CD4-positive, alpha-beta T cell (primary cell): Measurements from ENCODE around the gene SARNP. TPM values are rescaled to one million over a fixed set of nuclear protein-coding genes. Genes with fewer than 3 reads are reported as not detected.

Experiments used
- ATAC-seq: fragments of 200-7000 bp; cut with Tn5 transposase; one replicate; pipeline ENCODE4 v1.10.0; 2022; ENCODE audit warnings: mild to moderate bottlenecking; ENCODE audit not compliant: poor library complexity
- CTCF ChIA-PET: fragments of 350-600 bp; sonication (Branson Sonifier 250); formaldehyde crosslinking; loops from one replicate; lab custom pipeline; 2021; ENCODE audit warnings: antibody characterized with exemption, inconsistent platforms; lab: Charles Lee
- POLR2A ChIA-PET: fragments of 350-600 bp; sonication (Branson Sonifier 250); formaldehyde crosslinking; loops from one replicate; lab custom pipeline; 2021; ENCODE audit warnings: antibody characterized with exemption, inconsistent platforms; lab: Charles Lee
- DNase-seq, 14 experiments: peaks; one replicate each; pipeline ENCODE4 v3.0.0-alpha.2; 2013 to 2020; ENCODE audit warnings: mixed read lengths in 2 of 14
- H3K27ac ChIP-seq, 2 donors: one replicate each; pipeline versions ENCODE4 v1.5.1 to v1.7.0; 2013; ENCODE audit warnings: low read length in 2 of 2, low read depth in 1 of 2, mild to moderate bottlenecking in 1 of 2
- H3K27me3 ChIP-seq, 2 experiments: 1 replicate in 1 of 2; 2 replicates in 1 of 2; pipeline versions ENCODE4 v1.6.1 to v1.7.0; 2013; ENCODE audit warnings: low read length in 2 of 2, control low read depth in 1 of 2, mild to moderate bottlenecking in 1 of 2, moderate library complexity in 1 of 2; ENCODE audit not compliant: insufficient read depth in 2 of 2, control insufficient read depth in 1 of 2
- H3K36me3 ChIP-seq: one replicate; pipeline ENCODE4 v1.6.1; 2013; ENCODE audit warnings: low read length, control low read depth; ENCODE audit not compliant: insufficient read depth
- H3K4me1 ChIP-seq: one replicate; pipeline ENCODE4 v1.6.1; 2013; ENCODE audit warnings: low read length, control low read depth; ENCODE audit not compliant: insufficient read depth
- H3K4me3 ChIP-seq: one replicate; pipeline ENCODE4 v1.5.1; 2013; ENCODE audit warnings: mild to moderate bottlenecking, low read length, moderate library complexity
- H3K9me3 ChIP-seq, 2 experiments: 1 replicate in 1 of 2; 2 replicates in 1 of 2; pipeline versions ENCODE4 v1.6.1 to v1.7.0; 2013; ENCODE audit warnings: low read length in 2 of 2, mild to moderate bottlenecking in 2 of 2, control low read depth in 1 of 2, moderate library complexity in 1 of 2; ENCODE audit not compliant: control insufficient read depth in 1 of 2, insufficient read depth in 1 of 2
- H3K27ac Mint-ChIP-seq: one replicate; pipeline ENCODE4 v1.8.0; 2020; ENCODE audit warnings: mixed read lengths
- H3K27me3 Mint-ChIP-seq: one replicate; pipeline ENCODE4 v1.8.0; 2021; ENCODE audit warnings: mixed read lengths
- H3K36me3 Mint-ChIP-seq: one replicate; pipeline ENCODE4 v1.8.0; 2021; ENCODE audit warnings: low read depth, mixed read lengths
- H3K4me1 Mint-ChIP-seq: one replicate; pipeline ENCODE4 v1.8.0; 2021; ENCODE audit warnings: low read depth, mixed read lengths
- H3K4me3 Mint-ChIP-seq: one replicate; pipeline ENCODE4 v1.8.0; 2020; ENCODE audit warnings: mild to moderate bottlenecking, mixed read lengths
- H3K9me3 Mint-ChIP-seq: one replicate; pipeline ENCODE4 v1.8.0; 2020; ENCODE audit warnings: mixed read lengths
- intact Hi-C, 2 experiments: fragments of 100-400 bp; cut with DNase I in 1 of 2; cut with micrococcal nuclease in 1 of 2; formaldehyde crosslinking; loops; one replicate each; pipeline versions ENCODE4 v1.15.1 to v1.9.0; 2023 to 2025; cut with DNase I, micrococcal nuclease
- total RNA-seq, 174 experiments: library from RNA in 2 of 174; stranded (reverse) in 2 of 174; gene quantifications; one replicate each; pipeline ENCODE4 v1.2.3 and lab custom pipeline; 2021 to 2026
- TF ChIP-seq, protein P1 (sequence below): fragments of 200-600 bp; IDR thresholded peaks from one replicate; pipeline ENCODE4 v1.8.0; 2022; ENCODE audit warnings: antibody characterized with exemption, mild to moderate bottlenecking

The SARNP gene
- total RNA-seq, 2 experiments from 2014 or later, result 38.2 to 38.6 TPM

DNA sequence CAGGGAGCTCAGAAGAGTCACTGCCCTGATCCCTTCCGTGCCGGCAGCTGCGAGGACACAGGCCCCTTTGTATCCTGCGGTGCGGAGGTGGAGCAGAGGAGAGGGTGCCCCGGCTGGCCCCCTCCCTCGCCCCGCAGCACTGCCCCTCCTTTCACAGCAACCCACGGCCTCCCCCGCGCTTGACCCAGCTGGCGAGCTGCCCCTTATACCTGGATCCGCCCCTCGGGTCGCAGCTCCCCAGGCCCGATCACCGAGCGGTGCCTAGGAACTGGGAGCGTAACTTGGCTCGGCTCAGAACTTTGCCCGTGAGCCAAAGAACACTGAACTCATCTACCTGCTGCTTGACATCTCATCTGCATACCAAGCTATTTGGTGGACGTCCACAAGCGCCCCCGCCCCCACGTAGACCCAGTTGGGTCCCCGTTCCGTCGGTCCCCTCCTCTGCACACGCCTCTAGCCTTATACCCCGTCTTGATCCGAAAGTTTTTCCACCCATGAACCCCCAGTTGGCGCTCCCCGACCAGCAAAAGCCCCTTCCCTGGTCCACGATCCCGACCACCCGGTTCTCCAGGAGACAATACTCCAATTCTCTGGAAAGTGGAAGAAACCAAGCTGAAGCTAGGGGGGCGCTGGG, 12.6 kb upstream of the SARNP start:
- CTCF ChIA-PET, result interaction anchor here (0.9 to 2.5 kb wide), 8 partner anchors 10 to 184 kb away, joined by 4 to 13 read pairs (median 6); partner anchors contain the start of genes PYM1 and SARNP
- intact Hi-C loops, result loop anchor here (1.0 to 10.0 kb wide), 7 partner anchors 13 to 895 kb away; partner anchors contain the start of genes PA2G4 (in 2 of the 2), NACA (in 1 of the 2), PYM1 (in 1 of the 2) and RPS26 (in 1 of the 2)
- Mint-ChIP-seq H3K4me1 (peaks cover 61% of the 10 kb centered on the region), H3K36me3 (peaks cover 26% of the 10 kb centered on the region), H3K9me3 (no peaks in the 10 kb centered on the region), H3K27me3 (no peaks in the 10 kb centered on the region), H3K27ac (peak overlapping the region; percentile 88), H3K4me3 (peak overlapping the region; percentile 100)
- ATAC-seq (peak; percentile 23), DNase-seq (peak in 11 of 14 experiments; percentile 4 to 54 (median 21))
- Histone ChIP-seq H3K4me3 (peak overlapping the region; percentile 98), H3K4me1 (peaks cover 58% of the 10 kb centered on the region), H3K36me3 (peaks cover 2% of the 10 kb centered on the region), H3K27me3 (no peaks in the 10 kb centered on the region), H3K9me3 (no peaks in the 10 kb centered on the region), H3K27ac (peak overlapping the region; percentile 52 to 70)
- POLR2A ChIA-PET, result interaction anchor here (1.0 to 5.1 kb wide), 29 partner anchors 11 to 1281 kb away, joined by 3 to 180 read pairs (median 5); partner anchors contain the start of genes CD63, DGKA, ESYT1 and GDF11
- TF ChIP-seq, protein P1, sequence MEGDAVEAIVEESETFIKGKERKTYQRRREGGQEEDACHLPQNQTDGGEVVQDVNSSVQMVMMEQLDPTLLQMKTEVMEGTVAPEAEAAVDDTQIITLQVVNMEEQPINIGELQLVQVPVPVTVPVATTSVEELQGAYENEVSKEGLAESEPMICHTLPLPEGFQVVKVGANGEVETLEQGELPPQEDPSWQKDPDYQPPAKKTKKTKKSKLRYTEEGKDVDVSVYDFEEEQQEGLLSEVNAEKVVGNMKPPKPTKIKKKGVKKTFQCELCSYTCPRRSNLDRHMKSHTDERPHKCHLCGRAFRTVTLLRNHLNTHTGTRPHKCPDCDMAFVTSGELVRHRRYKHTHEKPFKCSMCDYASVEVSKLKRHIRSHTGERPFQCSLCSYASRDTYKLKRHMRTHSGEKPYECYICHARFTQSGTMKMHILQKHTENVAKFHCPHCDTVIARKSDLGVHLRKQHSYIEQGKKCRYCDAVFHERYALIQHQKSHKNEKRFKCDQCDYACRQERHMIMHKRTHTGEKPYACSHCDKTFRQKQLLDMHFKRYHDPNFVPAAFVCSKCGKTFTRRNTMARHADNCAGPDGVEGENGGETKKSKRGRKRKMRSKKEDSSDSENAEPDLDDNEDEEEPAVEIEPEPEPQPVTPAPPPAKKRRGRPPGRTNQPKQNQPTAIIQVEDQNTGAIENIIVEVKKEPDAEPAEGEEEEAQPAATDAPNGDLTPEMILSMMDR, result no peak

DNA sequence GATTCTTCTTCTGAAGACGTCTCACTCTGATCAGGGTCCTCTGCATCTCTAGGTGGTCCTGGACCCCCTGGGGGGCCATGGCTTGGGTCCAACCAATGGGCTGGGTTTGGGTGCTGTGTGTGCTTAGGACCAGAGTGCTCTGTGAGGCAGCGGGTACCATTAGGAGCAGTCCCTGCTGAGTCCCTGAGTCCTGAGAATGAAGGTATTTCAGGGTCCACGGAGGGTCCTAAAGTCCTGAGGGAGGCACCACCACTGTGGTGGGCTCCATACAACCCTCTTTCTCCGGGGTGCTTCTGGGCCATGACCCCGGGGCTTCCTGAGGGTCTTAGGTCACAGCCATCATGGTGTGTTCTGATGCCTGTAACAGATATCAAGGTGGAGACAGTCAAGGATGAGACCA, 10.8 kb upstream of the SARNP start:
- TF ChIP-seq, protein P1, result no peak
- ChIA-PET CTCF (no interaction called here), POLR2A (interaction anchor here (1.2 to 5.1 kb wide), 4 partner anchors 9 to 105 kb away, joined by 3 to 180 read pairs (median 81); partner anchors contain the start of genes DGKA, ORMDL2, PYM1 and SARNP)
- Mint-ChIP-seq H3K27me3 (no peaks in the 10 kb centered on the region), H3K27ac (peak overlapping the region; percentile 88), H3K36me3 (peaks cover 39% of the 10 kb centered on the region), H3K9me3 (no peaks in the 10 kb centered on the region), H3K4me3 (peak overlapping the region; percentile 100), H3K4me1 (peaks cover 69% of the 10 kb centered on the region)
- ATAC-seq (no peak), DNase-seq (peak in 1 of 14 experiments; percentile 31)
- H3K4me3 ChIP-seq, result peak overlapping the region; percentile 98
- H3K4me1 ChIP-seq, result peaks cover 64% of the 10 kb centered on the region
- H3K36me3 ChIP-seq, result peaks cover 8% of the 10 kb centered on the region
- peak overlapping the region; percentile 26 to 81 for H3K27ac ChIP-seq
- intact Hi-C loops, result loop anchor here (1.0 to 10.0 kb wide), 4 partner anchors 10 to 896 kb away; partner anchors contain the start of genes NACA (in 1 of the 2), ORMDL2 (in 1 of the 2), PA2G4 (in 1 of the 2) and RPS26 (in 1 of the 2)
- H3K27me3 ChIP-seq, result no peaks in the 10 kb centered on the region
- H3K9me3 ChIP-seq, result no peaks in the 10 kb centered on the region

GRCh38 chr12:55827806-55828205, 10.3 kb upstream of the SARNP start:
- DNase-seq (peak in 1 of 14 experiments; percentile 23), ATAC-seq (no peak)
- H3K27me3 ChIP-seq, result no peaks in the 10 kb centered on the region
- TF ChIP-seq, protein P1, result no peak
- H3K27ac Mint-ChIP-seq, result peak overlapping the region; percentile 88
- H3K36me3 ChIP-seq, result peaks cover 14% of the 10 kb centered on the region
- peaks cover 74% of the 10 kb centered on the region for H3K4me1 Mint-ChIP-seq
- intact Hi-C loops, result loop anchor here (1.0 to 10.0 kb wide), 4 partner anchors 10 to 897 kb away; partner anchors contain the start of genes NACA (in 1 of the 2), ORMDL2 (in 1 of the 2), PA2G4 (in 1 of the 2) and RPS26 (in 1 of the 2)
- peaks cover 64% of the 10 kb centered on the region for H3K4me1 ChIP-seq
- POLR2A ChIA-PET, result interaction anchor here (1.2 to 2.3 kb wide), 3 partner anchors 10 to 105 kb away, joined by 3 to 18 read pairs (median 6); partner anchors contain the start of genes ORMDL2 and SARNP
- CTCF ChIA-PET, result no interaction called here
- H3K27me3 Mint-ChIP-seq, result no peaks in the 10 kb centered on the region
- no peak overlapping the region for H3K4me3 ChIP-seq
- peak overlapping the region; percentile 100 for H3K4me3 Mint-ChIP-seq
- no peaks in the 10 kb centered on the region for H3K9me3 ChIP-seq
- H3K9me3 Mint-ChIP-seq, result no peaks in the 10 kb centered on the region
- H3K36me3 Mint-ChIP-seq, result peaks cover 44% of the 10 kb centered on the region
- no peak overlapping the region for H3K27ac ChIP-seq
